Measurements from ENCODE around the gene NFATC3. TPM values are rescaled to one million over a fixed set of nuclear protein-coding genes. Genes with fewer than 3 reads are reported as not detected.

The NFATC3 gene
- total RNA-seq, 1 donor from 2014 or later, result 42.0 TPM

DNA sequence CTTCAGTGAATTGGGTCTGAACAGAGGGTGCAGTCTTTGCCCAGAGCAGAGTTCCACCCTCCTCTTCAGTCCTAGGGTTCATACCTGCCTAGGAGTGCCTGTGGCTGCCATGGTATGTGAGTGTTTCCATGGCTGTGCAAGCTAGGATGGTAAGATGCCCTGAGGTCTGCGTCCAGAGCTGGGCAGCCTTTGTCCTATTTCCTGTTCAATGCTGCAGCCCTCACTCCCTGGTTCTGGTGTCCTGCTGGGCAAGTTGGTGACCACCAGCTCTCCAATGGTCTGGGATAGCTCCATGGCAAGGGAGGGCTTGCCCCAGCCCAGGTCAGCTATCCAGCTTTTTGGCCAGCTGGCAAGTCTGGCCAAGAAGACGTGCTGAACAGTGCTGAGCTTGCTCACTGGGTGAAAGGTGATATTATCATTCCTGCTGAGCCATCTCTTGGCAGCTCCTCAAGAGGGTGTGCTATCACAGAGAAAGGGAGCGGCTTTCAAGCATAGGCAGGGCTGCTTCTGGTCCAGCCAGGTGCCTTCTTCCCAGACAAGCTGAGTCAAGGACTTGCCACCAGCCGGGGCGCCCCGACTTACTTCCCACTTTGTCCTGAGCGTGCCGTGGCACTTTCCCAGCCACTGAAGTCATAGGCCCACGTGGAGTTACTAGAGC is 13.0 kb upstream of the NFATC3 start:
- Mint-ChIP-seq H3K36me3 (ENCODE audit: unreplicated experiment) (peaks cover 27% of the 10 kb centered on the region), H3K4me1 (ENCODE audit: unreplicated experiment) (peaks cover 2% of the 10 kb centered on the region), H3K27me3 (ENCODE audit: unreplicated experiment) (no peaks in the 10 kb centered on the region), H3K27ac (ENCODE audit: unreplicated experiment) (no peak overlapping the region), H3K4me3 (ENCODE audit: unreplicated experiment) (no peak overlapping the region), H3K9me3 (ENCODE audit: unreplicated experiment) (no peaks in the 10 kb centered on the region)
- DNase-seq (ENCODE audit: extremely low spot score, unreplicated experiment), result peak; percentile 81
- TF ChIP-seq, protein P1, sequence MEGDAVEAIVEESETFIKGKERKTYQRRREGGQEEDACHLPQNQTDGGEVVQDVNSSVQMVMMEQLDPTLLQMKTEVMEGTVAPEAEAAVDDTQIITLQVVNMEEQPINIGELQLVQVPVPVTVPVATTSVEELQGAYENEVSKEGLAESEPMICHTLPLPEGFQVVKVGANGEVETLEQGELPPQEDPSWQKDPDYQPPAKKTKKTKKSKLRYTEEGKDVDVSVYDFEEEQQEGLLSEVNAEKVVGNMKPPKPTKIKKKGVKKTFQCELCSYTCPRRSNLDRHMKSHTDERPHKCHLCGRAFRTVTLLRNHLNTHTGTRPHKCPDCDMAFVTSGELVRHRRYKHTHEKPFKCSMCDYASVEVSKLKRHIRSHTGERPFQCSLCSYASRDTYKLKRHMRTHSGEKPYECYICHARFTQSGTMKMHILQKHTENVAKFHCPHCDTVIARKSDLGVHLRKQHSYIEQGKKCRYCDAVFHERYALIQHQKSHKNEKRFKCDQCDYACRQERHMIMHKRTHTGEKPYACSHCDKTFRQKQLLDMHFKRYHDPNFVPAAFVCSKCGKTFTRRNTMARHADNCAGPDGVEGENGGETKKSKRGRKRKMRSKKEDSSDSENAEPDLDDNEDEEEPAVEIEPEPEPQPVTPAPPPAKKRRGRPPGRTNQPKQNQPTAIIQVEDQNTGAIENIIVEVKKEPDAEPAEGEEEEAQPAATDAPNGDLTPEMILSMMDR (IDR thresholded peaks at IDR 0.05), result no peak

DNA sequence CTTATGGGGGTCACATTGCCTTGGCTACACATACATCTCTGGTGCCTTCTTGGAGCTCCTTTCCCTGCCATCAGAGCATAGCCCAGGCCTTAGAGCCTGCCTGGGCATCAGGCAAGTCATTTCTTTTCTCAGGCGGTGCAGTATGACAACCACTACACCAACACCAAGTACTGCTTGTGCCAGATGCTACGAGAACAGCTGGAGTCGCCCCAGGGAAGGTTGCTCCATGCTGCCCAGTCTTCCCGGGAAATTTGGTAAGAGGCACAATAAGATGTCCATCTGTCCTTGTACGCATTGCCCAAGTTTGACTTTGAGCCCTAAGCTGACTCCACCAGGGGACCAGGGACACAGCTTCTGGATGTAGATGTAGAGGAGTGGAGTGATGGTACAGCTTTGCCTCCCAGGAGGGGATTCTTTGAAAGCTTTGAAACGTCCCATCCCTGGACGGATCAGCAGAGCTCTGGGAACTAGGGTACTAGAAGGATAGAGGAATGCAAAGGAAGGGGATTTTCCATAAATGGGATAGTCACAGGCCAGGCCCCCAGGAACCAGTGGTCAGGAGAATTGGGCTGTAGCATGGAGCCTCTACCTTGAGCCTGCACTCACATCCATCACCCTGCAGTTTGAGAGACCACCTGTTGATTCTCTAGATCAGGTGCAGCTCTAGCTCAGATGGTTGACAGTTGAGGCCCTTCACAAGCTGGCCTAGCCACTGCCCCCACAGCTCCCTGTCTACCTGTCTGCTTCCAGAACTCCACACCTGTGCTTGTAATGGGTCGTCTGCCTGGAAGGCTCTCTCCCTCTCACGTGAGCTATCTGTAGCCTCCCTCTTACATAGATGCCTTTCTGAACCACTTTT is 11.0 kb upstream of the NFATC3 start:
- DNase-seq (ENCODE audit: extremely low spot score, unreplicated experiment), result no peak

DNA sequence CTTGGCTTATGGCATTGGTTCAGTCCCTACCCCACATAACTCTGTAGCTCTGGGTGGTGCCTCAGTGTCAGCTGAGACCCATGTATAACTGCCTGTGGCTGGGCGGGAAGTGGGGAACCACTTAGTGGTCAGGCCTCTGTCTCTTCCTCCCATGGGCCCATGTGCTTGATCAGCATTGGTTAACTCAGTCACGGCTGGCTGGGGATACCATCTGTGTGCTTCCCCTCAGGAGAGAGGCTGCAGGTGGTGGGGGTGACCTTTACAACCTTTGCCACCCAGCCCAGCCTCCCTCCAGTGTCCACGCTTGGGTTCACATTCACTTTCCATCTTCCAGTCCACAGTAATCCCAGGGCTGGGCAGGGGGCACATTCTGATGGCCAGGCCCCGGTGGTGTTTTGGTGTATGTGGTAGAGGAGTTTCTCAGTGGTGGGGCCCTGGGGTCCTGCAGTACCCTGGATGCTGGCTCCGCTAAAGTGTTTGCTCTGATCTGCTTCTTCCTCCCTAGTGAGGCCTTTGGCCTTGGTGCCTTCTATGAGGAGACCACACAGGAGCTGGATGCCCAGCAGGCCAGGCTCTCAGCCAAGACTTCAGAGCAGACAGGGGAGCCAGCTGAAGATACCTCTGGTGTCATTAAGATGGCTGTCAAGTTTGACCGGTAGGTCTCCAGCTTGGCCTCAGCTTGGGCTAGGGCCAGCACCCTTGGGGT is 10.2 kb upstream of the NFATC3 start:
- peaks cover 3% of the 10 kb centered on the region for H3K4me1 Mint-ChIP-seq (ENCODE audit: unreplicated experiment)
- no peaks in the 10 kb centered on the region for H3K27me3 Mint-ChIP-seq (ENCODE audit: unreplicated experiment)
- DNase-seq (ENCODE audit: extremely low spot score, unreplicated experiment), result peak; percentile 78
- no peak overlapping the region for H3K4me3 Mint-ChIP-seq (ENCODE audit: unreplicated experiment)
- H3K36me3 Mint-ChIP-seq (ENCODE audit: unreplicated experiment), result peaks cover 32% of the 10 kb centered on the region
- H3K9me3 Mint-ChIP-seq (ENCODE audit: unreplicated experiment), result no peaks in the 10 kb centered on the region
- TF ChIP-seq, protein P1 (IDR thresholded peaks at IDR 0.05), result no peak
- H3K27ac Mint-ChIP-seq (ENCODE audit: unreplicated experiment), result no peak overlapping the region

More for the DNA sequence above, 11.0 kb upstream of the NFATC3 start:
- Mint-ChIP-seq H3K27ac (ENCODE audit: unreplicated experiment) (no peak overlapping the region), H3K27me3 (ENCODE audit: unreplicated experiment) (no peaks in the 10 kb centered on the region), H3K9me3 (ENCODE audit: unreplicated experiment) (no peaks in the 10 kb centered on the region), H3K4me1 (ENCODE audit: unreplicated experiment) (peaks cover 2% of the 10 kb centered on the region), H3K4me3 (ENCODE audit: unreplicated experiment) (no peak overlapping the region), H3K36me3 (ENCODE audit: unreplicated experiment) (peaks cover 32% of the 10 kb centered on the region)
- TF ChIP-seq, protein P1 (IDR thresholded peaks at IDR 0.05), result no peak

DNA sequence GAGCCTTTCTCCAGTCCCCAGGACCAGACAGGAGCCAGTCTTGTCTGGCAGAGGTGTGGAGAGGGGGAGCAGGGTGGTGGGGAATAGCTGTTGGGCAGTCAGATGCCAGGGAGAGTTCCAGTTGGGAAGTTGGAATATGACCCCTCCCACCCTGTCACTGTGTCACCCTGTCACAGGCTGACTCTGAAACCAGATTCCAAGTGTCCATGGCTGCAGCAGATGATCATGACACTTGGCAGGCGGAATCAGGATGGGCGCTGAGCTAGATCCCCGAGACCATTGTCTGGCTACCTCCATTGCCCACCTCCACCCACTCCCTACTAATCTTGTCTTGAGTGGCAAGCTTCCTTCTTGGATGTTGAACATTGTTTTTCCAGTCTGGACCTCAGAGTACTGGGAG is 9.2 kb upstream of the NFATC3 start:
- H3K27me3 Mint-ChIP-seq (ENCODE audit: unreplicated experiment), result no peaks in the 10 kb centered on the region
- TF ChIP-seq, protein P1 (IDR thresholded peaks at IDR 0.05), result no peak
- DNase-seq (ENCODE audit: extremely low spot score, unreplicated experiment), result no peak
- no peaks in the 10 kb centered on the region for H3K9me3 Mint-ChIP-seq (ENCODE audit: unreplicated experiment)
- H3K4me3 Mint-ChIP-seq (ENCODE audit: unreplicated experiment), result no peak overlapping the region
- H3K36me3 Mint-ChIP-seq (ENCODE audit: unreplicated experiment), result peaks cover 30% of the 10 kb centered on the region
- no peak overlapping the region for H3K27ac Mint-ChIP-seq (ENCODE audit: unreplicated experiment)
- peaks cover 3% of the 10 kb centered on the region for H3K4me1 Mint-ChIP-seq (ENCODE audit: unreplicated experiment)

All from osteocyte (in vitro differentiated cells).